Sigmoid colon (tissue), 4 donors: ENCODE measurements around the gene TULP1.

Experiments
- EP300 ChIP-seq, 4 donors: sonication (generic); formaldehyde crosslinking; IDR thresholded peaks; one replicate each; pipeline ENCODE4 v1.6.1; 2017; ENCODE audit warnings: antibody characterized with exemption in 4 of 4
- POLR2AphosphoS5 ChIP-seq, 4 donors: sonication (generic); formaldehyde crosslinking; IDR thresholded peaks; one replicate each; pipeline ENCODE4 v1.6.1; 2017; ENCODE audit warnings: antibody characterized with exemption in 4 of 4
- TF ChIP-seq, protein P1 (sequence below), 4 experiments: fragments of 450-650 bp in 3 of 4; fragments of 200-600 bp in 1 of 4; IDR thresholded peaks; one replicate each; pipeline ENCODE4 v1.5.1; 2016 to 2019; ENCODE audit warnings: antibody characterized with exemption in 4 of 4, mild to moderate bottlenecking in 3 of 4, moderate library complexity in 2 of 4

DNA sequence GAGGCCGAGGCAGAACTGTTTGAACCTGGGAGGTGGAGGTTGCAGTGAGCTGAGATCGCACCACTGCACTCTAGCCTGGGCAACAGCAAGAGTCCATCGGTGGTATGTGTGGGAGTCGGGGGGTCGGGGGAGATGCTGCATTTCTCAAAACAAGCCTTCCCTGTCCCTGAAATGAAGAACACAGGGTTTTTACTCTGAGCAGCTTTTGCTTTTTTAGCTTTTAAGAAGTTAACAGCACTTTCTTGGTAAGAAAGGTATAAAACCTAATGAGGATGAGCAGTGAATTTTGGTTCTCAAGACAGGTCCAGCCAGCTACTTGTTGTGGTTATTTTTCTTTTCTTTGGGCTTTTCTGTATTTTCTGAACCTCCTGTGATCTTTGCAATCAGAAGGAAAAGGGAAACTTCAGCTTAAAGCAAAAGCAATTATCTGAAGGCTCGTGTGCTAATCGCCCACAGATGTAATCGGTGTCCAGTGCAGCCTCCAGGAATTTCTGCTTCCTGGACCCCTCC, 40.8 kb downstream of the TULP1 start:
- TF ChIP-seq POLR2AphosphoS5 (IDR thresholded peaks at IDR 0.05) (no peak), EP300 (IDR thresholded peaks at IDR 0.05) (no peak)
- TF ChIP-seq, protein P1, sequence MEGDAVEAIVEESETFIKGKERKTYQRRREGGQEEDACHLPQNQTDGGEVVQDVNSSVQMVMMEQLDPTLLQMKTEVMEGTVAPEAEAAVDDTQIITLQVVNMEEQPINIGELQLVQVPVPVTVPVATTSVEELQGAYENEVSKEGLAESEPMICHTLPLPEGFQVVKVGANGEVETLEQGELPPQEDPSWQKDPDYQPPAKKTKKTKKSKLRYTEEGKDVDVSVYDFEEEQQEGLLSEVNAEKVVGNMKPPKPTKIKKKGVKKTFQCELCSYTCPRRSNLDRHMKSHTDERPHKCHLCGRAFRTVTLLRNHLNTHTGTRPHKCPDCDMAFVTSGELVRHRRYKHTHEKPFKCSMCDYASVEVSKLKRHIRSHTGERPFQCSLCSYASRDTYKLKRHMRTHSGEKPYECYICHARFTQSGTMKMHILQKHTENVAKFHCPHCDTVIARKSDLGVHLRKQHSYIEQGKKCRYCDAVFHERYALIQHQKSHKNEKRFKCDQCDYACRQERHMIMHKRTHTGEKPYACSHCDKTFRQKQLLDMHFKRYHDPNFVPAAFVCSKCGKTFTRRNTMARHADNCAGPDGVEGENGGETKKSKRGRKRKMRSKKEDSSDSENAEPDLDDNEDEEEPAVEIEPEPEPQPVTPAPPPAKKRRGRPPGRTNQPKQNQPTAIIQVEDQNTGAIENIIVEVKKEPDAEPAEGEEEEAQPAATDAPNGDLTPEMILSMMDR (IDR thresholded peaks at IDR 0.05), result no peak
